ENCODE measurements around the gene PBOV1. TPM values are rescaled to one million over a fixed set of nuclear protein-coding genes. Genes with fewer than 3 reads are reported as not detected.

PBOV1 gene
- total RNA-seq, 1 donor from 2014 or later: not detected

- TF ChIP-seq CTCF (IDR thresholded peaks at IDR 0.05; ENCODE audit: insufficient read depth, low read length, severe bottlenecking): no peak
- Histone ChIP-seq H3K27me3 (ENCODE audit: control insufficient read depth, insufficient read depth, low read length) (no peaks in the 10 kb centered on the region), H3K36me3 (ENCODE audit: control insufficient read depth, insufficient read depth, low read length) (no peaks in the 10 kb centered on the region), H3K4me3 (ENCODE audit: low read depth, low read length) (no peak overlapping the region)
- no peak for FAIRE-seq
- DNase-seq (ENCODE audit: low read depth): no peak
Observed at GRCh38 chr6:138248878-138249277, 30.6 kb upstream of the PBOV1 start.

GRCh38 chr6:138248011-138248410, 29.7 kb upstream of the PBOV1 start:
- no peak for FAIRE-seq
- no peak for TF ChIP-seq CTCF (IDR thresholded peaks at IDR 0.05; ENCODE audit: insufficient read depth, low read length, severe bottlenecking)

GRCh38 chr6:138246650-138247440, 28.6 kb upstream of the PBOV1 start:
- Histone ChIP-seq H3K27me3 (ENCODE audit: control insufficient read depth, insufficient read depth, low read length) (no peaks in the 10 kb centered on the region), H3K36me3 (ENCODE audit: control insufficient read depth, insufficient read depth, low read length) (no peaks in the 10 kb centered on the region), H3K4me3 (ENCODE audit: low read depth, low read length) (no peak overlapping the region)
- DNase-seq (ENCODE audit: low read depth): peak; percentile 12
- no peak for FAIRE-seq
- no peak for TF ChIP-seq CTCF (IDR thresholded peaks at IDR 0.05; ENCODE audit: insufficient read depth, low read length, severe bottlenecking)

More at GRCh38 chr6:138248011-138248410, 29.7 kb upstream of the PBOV1 start:
- H3K36me3 ChIP-seq (ENCODE audit: control insufficient read depth, insufficient read depth, low read length): no peaks in the 10 kb centered on the region
- no peak for DNase-seq (ENCODE audit: low read depth)
- no peak overlapping the region for H3K4me3 ChIP-seq (ENCODE audit: low read depth, low read length)
- H3K27me3 ChIP-seq (ENCODE audit: control insufficient read depth, insufficient read depth, low read length): no peaks in the 10 kb centered on the region

- no peak for FAIRE-seq
Observed at GRCh38 chr6:138245751-138246150, 27.5 kb upstream of the PBOV1 start.

GRCh38 chr6:138242987-138243592, 24.8 kb upstream of the PBOV1 start:
- Histone ChIP-seq H3K36me3 (ENCODE audit: control insufficient read depth, insufficient read depth, low read length) (no peaks in the 10 kb centered on the region), H3K4me3 (ENCODE audit: low read depth, low read length) (no peak overlapping the region), H3K27me3 (ENCODE audit: control insufficient read depth, insufficient read depth, low read length) (no peaks in the 10 kb centered on the region)
- DNase-seq (ENCODE audit: low read depth) (peak; percentile 15), FAIRE-seq (no peak)
- TF ChIP-seq CTCF (IDR thresholded peaks at IDR 0.05; ENCODE audit: insufficient read depth, low read length, severe bottlenecking): no peak

More at GRCh38 chr6:138245751-138246150, 27.5 kb upstream of the PBOV1 start:
- no peak for DNase-seq (ENCODE audit: low read depth)
- H3K27me3 ChIP-seq (ENCODE audit: control insufficient read depth, insufficient read depth, low read length): no peaks in the 10 kb centered on the region
- TF ChIP-seq CTCF (IDR thresholded peaks at IDR 0.05; ENCODE audit: insufficient read depth, low read length, severe bottlenecking): no peak
- no peak overlapping the region for H3K4me3 ChIP-seq (ENCODE audit: low read depth, low read length)
- H3K36me3 ChIP-seq (ENCODE audit: control insufficient read depth, insufficient read depth, low read length): no peaks in the 10 kb centered on the region
